HCEC 1CT (cell line): ENCODE data around the gene BORA.
"Not testable (repeated sequence)": the region's sequence is repeated elsewhere in the genome, so short reads cannot be mapped to it uniquely, and the experiment has no call there.

Experiments
- DNase-seq: peaks from one replicate; pipeline ENCODE4 v3.0.0-alpha.2; 2017

The BORA gene

DNA sequence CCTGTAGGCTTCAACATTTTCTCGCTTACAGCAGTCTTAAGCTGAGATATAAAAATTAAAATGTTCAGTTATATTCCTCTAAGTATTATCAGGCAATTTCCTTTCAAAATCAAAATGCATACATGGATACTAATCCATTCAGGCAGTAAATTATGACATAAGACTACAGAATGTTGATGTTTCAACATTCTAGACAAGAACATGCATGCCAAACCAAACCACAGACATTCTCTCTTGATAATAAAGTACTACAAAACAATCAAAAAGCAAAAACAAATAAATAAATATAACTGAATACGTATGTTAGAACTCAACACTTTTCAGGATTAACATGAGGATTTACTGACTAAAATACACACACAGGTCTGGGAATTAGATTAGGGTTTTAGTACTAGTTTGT, 46.3 kb downstream of the BORA start:
- peak; percentile 28 for DNase-seq

DNA sequence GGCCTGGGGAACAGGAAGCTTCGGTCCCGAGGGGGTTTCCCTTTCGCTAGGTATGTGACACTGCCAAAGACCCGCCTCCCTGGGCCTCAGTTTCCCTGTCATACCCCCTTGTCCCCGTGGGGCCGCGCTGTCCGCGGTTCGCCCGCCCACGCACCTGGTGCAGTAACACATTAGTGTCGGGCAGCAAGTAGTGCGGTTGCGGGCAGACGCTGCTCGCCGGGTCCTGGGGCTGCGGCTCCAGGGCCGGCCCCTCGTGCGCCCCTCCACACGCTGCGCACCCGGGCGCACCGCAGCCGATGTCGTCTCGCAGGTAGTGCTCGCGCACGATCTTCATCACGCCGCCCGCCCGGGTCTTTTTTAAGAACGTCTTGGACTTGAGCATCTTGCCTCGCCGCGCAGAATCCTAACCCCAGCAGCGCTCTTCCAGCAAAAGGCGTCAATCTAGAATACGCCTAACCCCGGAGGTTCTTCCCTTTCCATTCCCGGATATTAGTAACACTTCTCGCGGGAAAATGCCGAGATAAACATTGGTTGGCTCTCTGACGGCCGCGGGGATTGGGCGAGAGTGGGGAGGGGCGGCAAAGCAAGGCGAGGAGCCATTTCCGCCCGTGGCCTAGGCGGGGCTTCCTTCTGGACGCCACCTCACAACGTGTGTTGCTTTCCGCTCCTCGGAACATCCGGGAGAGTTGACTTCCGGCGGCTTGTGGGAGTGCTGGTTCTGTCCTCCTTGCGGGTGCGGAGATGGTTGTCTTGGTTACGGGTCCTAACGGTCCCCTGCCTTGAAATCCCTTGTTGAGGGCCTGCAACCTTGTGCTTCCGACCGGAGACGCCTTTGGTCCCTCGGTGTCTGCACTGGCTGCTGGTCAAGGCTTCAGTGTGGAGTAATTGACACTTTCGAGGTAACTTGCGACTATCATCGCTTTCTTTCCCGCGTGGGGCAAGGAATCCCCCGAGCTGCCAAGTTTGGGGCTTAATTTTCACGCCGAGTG, 54.0 kb downstream of the BORA start, which contains the start of the genes DIS3 and PIBF1:
Gene DIS3 (minus strand): TSS at position 450 of the 989 bp plus-strand sequence. CDS start 68 bp downstream, at position 382.
Gene PIBF1 (plus strand): TSS at position 683 of the 989 bp plus-strand sequence. CDS start 1,337 bp downstream, outside the sequence.
- peak; percentile 98 for DNase-seq

DNA sequence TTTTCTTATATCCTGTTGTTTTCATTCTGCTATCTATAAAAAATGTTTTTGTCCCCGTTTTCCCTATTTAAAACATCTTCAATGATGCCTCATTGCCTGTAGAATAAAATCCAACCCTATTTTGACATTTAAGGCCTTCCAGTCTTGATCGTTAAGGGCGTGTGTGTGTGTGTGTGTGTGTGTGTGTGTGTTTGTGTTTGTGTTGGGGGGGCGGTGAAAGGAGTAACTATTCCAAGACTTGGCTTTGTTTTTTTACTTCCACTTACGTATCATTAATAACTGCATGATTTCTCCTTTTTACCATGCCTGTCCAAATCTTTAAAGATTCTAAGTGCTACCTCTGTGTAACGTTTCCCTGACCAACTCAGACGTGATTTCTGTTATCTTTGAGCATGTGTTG, 55.0 kb downstream of the BORA start:
- peak; percentile 14 for DNase-seq

DNA sequence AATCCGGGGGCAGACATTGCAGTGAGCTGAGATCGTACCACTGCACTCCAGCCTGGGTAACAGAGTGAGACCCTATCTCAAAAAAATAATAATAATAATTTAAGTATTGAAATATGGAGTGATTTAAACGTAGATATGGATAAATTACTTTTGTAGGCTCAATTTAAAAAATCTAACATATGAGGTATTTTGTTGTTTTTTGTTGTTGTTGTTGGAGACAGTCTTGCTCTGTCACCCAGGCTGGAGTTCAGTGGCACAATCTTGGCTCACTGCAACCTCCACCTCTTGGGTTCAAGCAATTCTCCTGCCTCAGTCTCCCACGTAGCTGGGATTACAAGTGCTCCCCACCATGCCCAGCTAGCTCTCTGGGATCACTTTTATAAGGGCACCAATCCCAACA, 57.0 kb downstream of the BORA start:
- not testable (repeated sequence) for DNase-seq

DNA sequence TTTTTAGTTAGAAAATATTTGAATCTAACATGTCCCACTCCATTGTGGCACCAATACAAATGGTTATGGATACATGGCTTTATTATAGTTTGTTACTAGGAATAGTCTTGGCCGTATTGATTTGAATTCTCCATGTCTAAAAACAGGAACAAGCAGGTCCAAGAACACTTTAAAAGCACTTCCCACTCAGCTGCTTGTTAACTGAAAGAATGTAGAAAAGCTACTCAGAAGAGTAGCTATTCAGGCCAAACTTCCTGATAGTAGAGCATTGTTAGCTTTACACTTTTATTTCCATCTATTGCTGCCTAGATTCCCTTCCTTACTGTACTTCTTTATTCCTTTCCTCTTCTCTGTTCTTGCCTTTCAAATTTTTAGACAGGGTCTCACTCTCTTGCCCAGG, 61.1 kb downstream of the BORA start:
- DNase-seq: no peak

DNA sequence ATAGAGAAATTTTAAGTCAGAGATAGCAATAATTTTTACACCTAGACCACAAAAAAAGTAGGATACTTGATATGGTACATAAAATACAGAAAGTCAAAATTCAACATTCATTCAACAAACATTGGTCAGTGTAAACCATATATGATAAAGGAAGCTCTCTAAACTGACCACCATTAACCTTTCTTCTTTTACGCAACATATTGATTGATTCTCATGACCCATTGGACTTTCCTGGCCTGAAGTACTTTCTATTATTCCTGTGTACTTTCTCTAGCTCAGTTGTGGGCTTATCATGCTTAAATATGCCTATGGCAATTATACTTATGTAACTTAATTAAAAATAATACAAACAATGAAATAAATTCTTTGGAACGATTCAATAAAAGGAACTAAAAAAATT, 64.9 kb downstream of the BORA start:
- no peak for DNase-seq

DNA sequence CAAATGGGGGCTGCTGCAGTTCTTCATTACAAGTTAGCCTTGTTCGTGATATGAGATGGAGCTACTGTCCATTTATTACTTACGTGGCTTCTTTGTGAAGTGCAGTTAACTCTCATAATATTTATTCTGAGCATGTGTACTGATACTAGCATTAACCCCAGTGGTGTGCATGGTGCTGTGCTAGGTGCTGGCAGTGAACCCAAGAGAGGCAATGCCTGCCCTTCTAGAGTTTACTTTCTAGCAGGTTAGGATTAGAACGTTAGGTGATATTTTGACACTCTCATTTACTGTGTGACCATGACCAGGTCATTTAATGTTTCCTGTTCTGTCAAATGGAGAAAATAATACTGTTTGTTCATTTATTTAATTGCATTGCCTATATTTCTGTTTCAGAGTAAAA, 71.1 kb downstream of the BORA start:
- DNase-seq: no peak

DNA sequence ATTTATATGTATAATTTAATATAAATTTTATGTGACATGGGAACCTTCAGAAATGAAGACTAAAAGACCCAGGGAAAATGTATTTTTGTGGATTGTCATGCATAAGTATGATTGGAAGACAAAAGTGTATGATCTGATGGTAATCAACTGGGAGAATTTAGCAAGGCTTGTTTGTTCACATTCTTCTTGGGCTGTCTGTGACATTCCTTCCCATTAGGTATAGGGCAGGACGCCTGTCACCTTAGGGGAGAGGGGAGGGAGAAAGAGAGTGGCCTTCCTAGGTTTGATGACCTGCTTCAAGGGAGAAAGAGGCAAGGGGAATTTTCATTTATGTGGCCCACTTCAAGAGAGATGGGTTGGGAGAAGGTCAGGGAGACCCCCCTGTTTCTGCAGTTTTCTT, 76.6 kb downstream of the BORA start:
- no peak for DNase-seq
